C1 segment of cervical spinal cord (tissue), 14 donors: ENCODE results near the gene TMPRSS7.
"Not testable (repeated sequence)": the region's sequence is repeated elsewhere in the genome, so short reads cannot be mapped to it uniquely, and the experiment has no call there.

ENCODE experiments used
- DNase-seq, 14 donors: peaks; one replicate each; lab custom pipeline; 2025; lab: John Stamatoyannopoulos, UW

The TMPRSS7 gene

DNA sequence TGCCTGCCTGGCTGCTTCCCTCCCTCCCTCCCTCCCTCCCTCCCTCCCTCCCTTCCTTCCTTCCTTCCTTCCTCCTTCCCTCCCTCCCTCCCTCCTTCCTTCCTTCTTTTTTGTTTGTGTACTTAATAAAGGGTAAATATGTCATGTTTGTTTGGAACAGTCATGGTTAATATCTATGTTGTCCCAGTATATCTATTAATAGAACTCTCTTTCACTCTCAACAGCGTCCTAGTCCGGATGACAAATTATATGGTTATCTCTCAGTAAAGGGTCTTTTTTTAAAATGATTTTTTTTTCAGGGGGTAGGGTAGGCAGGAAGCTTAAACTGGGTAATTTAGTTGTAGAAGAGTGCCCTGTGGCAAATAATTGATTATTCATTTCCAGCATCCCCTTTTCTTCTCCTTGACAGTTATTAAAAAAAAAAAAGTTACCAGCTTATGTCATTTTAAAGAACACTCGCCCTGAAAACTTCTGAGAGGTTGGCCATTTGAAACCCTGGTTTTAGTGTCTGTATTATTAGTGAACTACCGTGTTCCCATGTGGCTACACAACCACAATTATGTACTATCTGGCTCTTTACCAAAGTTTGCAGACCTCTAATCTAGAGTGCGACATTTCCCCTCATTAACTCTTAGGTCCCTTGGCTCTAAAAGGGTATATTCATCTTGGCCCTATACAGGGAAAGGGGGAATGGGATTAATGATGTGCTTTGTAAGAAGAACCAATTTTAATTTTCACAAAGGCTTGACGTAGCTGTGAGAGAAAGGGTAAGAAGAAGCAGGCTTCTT lies 22.1 kb upstream of the TMPRSS7 start:
- DNase-seq, result no peak

- peak in 12 of 14 donors; percentile 8 to 86 (median 58) for DNase-seq
Measured at GRCh38 chr3:112013058-112013783, 21.3 kb upstream of the TMPRSS7 start.

GRCh38 chr3:112013784-112014143 lies 20.8 kb upstream of the TMPRSS7 start:
- no peak for DNase-seq

GRCh38 chr3:112017091-112017490 lies 17.4 kb upstream of the TMPRSS7 start:
- DNase-seq, result no peak

- no peak for DNase-seq
Measured at GRCh38 chr3:112018712-112019111, 15.8 kb upstream of the TMPRSS7 start.

GRCh38 chr3:112019716-112020115 lies 14.8 kb upstream of the TMPRSS7 start:
- DNase-seq, result no peak

DNA sequence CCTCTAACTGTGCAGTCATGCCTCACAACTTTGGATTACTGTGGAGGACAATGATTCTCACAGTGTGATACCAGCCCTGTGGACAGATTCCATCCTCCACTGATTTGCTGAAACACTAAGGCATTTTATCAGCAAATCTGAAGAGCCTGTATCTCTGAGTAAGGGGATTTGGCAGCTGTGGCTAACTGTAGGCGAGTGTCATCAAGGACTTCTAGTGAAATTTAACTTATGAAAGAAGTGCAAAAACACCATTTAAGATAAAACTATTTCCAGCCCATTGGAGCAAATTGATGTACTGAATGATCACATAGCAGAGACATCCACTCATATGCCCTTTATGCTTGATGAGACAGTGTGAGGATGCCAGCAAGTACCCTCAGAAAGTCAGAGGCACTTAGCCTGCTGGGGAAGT lies 13.9 kb upstream of the TMPRSS7 start:
- DNase-seq, result no peak

DNA sequence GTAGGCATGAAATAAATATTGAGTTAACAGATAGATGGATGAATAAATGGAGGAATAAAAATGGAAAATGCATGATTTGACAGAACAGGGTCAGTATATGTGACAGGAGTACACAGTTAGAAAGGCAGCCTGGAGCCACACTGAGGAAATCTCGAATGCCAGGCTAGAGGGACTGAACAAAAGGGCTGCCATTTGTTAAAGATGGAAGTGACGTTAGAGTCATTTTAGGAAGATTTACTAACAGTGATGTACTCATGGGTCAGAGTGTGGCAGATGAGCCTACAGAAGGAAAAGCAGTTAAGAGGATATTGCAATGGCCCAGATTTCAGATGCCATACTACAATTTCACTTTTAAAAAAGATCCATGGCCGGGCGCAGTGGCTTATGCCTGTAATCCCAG lies 7.4 kb upstream of the TMPRSS7 start:
- DNase-seq, result no peak

GRCh38 chr3:112027826-112028225 lies 6.7 kb upstream of the TMPRSS7 start:
- no peak for DNase-seq

DNA sequence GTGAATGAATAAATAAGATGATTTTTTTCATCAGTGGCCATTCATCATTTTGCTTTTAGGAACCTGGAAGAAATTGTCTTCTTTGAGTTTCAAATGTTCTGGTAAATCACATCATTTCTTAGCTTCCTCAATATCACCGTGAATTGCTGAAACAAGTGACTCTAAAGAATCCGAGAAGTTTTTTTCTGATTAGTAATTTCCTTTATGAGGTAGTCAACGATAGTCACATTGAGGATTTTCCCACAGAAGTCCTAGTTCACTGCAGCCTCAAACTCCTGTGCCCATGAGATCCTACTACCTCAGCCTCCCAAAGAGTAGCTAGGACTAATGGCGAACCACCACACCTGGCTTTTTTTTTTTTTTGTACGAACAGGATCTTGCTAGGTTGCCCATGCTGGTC lies 3.6 kb upstream of the TMPRSS7 start:
- no peak for DNase-seq

DNA sequence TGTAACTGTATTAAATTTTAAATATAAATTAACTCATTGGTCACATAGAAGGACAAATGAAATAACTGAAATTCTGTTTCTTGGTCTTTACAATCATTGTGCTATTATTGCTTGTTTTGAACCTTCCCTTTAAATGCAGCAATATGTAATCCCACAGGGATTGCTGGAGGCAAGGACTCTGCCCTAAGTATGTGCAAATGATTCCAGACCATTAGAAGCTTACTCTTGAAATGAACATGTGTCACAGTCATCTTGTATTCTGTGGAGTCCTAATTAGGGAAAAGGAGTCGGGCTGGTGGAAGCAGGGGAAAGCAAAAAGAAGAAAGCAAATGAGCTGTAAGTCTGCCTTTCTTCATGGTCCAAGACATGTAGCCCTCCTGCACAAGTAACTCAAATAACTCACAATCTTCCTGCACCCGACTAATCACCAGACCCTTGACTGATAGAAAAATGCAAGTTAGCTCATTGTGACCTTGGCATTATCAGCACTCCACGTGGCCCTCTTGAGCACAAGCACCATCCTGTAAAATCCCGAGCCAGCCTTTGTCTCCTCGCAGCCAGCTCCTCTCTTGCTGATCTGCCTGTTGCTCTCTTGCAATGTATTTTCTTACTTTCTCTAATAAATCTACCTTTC lies 2.3 kb upstream of the TMPRSS7 start:
- no peak for DNase-seq

GRCh38 chr3:112035241-112035640 lies 705 bp downstream of the TMPRSS7 start:
- DNase-seq, result no peak

DNA sequence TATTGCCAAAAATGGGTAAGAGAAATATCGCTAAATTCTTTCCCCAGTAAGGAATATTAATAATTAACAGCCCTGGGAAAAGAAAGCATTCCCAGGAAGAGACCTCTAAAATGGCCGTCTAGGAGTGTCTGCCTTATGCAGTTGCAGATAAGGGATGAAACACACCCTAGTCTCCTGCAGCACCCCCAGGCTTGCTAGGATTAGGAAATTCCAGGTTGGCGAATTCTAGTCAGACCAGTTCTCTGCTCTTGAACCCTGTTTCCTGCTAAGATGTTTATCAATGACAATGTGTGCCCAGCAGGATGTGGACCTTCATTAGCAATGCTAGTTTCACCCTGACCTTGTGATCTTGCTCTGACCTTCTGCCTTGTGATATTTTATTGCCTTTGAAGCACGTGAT lies 2.7 kb downstream of the TMPRSS7 start:
- not testable (repeated sequence) for DNase-seq

GRCh38 chr3:112038863-112039262 lies 4.3 kb downstream of the TMPRSS7 start:
- DNase-seq, result no peak

GRCh38 chr3:112041321-112041720 lies 6.8 kb downstream of the TMPRSS7 start:
- DNase-seq, result no peak

DNA sequence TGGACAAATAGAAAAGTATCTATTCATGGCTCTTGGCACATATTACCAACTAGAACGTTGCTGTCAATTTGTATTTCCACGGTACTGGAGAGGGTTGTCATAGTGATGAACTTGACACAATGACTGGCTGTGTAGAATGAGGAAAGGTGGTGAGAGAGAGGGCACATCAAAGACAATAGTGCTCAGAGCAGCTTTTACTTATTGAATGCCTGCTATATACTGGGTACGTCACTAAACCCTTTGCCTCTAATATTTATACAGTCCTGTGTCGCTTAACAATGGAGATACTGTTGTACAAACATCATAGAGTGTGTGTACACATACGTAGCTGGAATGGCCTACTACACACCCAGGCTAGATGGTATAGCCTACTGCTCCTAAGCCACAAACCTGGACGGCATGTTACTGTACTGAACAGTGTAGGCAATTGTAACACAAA lies 8.3 kb downstream of the TMPRSS7 start:
- no peak for DNase-seq

- peak in 8 of 14 donors; percentile 1 to 23 (median 3) for DNase-seq
Measured at GRCh38 chr3:112043621-112044201, 9.2 kb downstream of the TMPRSS7 start.

DNA sequence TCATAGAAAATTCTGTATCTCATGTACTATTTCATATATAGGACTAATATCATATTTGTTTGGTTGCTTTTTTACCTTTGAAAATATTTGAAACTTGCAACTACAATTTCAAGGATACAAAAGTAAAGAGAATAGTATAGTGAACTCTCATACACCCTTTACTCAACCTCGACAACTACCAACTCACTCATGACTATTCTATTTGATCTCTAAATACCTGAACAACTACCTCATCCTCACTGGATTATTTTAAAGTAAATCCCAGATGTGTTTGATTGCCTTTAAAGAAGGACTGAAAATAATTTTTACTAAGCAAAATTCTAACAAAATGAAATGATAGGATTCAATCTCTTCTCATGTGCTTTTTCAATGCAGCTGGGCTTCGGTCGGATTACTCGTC lies 12.1 kb downstream of the TMPRSS7 start:
- DNase-seq, result no peak

GRCh38 chr3:112047264-112047663 lies 12.7 kb downstream of the TMPRSS7 start:
- no peak for DNase-seq

GRCh38 chr3:112048911-112049310 lies 14.4 kb downstream of the TMPRSS7 start:
- no peak for DNase-seq

- no peak for DNase-seq
Measured at GRCh38 chr3:112053229-112053628, 18.7 kb downstream of the TMPRSS7 start.

DNA sequence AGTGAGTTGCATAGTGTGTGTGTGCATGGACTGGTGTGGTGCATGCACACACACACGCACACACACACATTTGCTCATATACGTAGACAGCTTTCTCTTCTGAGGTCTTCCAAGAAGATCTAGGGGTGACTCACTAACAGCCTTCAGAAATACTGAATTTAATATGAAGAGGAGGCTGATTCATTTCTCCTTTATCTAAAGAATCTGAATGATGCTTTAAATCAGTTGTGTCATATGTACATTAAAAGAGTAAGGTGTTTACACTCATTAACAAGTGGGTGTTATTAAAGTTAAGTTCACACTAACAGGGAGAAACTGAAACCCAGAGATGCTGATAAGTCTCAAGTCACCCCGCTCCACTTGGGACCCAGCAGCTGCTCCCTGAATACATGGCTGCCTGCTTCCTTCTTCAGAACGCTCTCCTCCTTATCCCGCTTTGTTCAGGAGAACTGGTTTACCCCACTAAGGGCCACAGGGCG lies 22.0 kb downstream of the TMPRSS7 start:
- no peak for DNase-seq
